Hematopoietic multipotent progenitor cell treated with erythropoietin and hydrocortisone succinate and interleukin-3 and kit ligand, for 4 days (in vitro differentiated cells): ENCODE measurements around the gene NR1H3.

Source experiments
- DNase-seq: peaks from one replicate; pipeline ENCODE4 v3.0.0-alpha.2; 2015

Gene NR1H3

DNA sequence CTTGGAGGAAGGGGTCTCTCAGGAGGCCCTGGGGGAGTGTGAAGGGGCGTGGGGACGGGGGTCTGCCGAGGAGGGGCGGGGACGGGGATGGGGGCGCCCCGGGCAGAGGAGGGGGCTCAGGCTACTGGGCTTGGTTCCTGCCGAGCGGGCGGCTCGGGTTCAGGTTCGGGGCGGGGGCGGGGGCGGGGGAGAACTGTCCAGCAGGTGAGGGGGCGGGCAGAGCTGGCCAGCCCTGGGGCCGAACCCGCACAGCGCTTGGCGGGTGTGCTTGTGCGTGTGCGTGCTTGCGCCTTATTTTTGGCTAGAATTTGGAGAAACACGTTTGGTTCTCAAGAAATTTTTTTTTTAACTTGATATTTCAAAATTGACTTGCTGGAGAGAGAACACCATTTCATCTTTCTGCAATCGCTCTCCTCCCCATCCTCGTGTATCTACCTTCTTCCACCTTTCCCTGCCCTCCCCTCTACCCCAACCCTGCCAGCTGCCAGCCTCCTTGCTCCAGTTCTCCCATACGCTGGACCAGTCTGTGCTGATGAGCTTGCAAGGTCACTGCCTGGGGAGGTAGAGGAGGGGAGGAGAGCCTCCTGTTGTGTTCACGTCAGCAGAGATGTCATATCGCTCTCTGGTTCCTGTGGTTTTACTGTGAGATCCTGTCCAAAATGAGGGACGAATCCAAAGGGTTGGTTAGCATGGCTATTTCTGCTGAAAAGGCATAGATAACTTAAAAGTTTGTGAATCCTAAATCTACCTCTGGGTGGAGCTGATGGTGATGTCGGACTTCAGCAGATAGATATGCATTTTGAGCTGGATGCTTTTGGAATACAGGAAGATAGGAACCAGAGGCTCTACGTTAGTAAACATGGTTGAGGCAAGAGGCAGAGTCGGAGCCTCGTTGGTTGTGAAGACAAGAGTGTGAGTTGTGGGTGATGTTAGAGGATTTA, 12.8 kb downstream of the NR1H3 start:
- DNase-seq, result peak; percentile 76

DNA sequence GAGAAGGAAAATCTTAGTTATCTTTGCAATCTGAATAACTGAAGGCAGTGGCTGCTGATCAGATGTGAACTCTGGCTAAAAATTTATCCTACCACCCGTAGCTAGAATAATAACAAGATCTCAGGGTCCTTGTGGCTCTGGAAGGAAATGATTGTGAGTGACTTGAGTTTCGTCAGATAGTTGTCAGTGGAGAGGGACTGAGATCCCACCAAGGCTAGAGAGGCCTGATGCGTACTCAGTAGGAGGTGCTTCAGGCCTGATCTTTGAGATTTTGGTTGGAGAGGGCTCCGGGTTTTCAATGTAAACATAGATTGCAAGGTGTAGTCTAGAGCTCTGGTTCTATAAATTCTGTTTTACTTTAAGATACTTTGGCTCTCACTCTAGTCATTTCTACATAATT, 13.5 kb downstream of the NR1H3 start:
- DNase-seq, result peak; percentile 55

DNA sequence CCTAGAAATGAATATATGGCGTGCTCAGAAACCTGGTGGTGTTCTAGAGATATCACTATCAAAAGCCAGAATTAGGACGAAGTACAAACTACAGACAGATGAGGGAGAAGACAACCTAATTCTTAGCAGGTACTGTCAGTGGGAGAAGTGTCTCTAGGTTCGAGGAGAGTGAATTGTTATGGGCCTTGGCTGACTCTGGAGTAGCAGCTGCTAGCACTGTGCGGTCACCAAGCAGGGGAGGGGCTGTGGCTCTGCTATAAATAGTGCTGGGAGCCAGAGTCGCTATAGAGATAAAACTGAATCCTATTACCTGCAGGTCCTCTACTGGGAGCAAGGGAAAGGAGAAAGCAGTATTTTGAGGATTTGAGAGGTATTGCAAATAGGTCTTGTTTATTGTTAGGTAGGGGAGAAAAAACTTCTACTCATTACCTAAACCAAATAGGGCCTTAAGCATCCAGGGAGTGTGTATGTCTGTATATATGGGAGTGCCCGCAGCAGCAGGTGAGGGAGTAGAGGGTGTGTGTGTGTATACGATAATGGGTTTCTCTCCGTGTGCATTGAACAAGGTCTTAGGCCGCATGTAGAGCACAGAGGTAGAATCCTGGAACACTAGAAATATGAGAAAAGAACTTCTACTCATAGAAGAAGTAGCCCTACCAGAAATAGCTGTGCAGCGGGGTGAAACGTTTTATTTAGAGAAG, 14.3 kb downstream of the NR1H3 start:
- DNase-seq, result peak; percentile 70

DNA sequence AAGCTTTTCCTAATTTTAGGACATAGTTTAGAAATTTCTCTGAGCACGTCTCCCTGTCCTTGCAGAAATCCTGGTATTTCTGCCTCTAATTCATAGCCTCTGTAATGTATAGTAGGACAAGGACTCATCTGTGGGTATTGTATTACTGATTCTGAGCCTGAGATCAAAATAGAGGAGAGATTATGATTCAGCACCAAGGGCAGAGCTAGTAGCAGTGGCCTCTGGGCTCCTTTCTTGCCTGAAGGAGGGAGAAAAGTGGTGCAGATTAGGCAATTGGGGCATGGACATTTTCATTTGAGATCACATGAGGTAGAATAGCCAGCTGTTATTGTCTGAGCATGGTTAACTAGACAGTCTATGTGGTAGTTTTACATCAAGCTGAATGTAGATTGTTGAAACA, 14.9 kb downstream of the NR1H3 start:
- DNase-seq, result peak; percentile 67

DNA sequence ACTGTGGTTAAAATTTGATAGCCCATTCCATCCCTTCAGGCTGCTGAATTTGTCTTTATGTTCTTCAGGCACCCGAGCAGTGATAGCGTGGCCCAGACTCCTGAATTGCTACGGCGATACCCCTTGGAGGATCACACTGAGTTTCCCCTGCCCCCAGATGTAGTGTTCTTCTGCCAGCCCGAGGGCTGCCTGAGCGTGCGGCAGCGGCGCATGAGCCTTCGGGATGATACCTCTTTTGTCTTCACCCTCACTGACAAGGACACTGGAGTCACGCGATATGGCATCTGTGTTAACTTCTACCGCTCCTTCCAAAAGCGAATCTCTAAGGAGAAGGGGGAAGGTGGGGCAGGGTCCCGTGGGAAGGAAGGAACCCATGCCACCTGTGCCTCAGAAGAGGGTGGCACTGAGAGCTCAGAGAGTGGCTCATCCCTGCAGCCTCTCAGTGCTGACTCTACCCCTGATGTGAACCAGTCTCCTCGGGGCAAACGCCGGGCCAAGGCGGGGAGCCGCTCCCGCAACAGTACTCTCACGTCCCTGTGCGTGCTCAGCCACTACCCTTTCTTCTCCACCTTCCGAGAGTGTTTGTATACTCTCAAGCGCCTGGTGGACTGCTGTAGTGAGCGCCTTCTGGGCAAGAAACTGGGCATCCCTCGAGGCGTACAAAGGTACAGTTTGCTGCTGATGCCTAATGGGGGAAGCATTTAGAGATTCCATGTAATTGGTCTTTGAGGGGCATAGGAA, 16.9 kb downstream of the NR1H3 start:
- no peak for DNase-seq

DNA sequence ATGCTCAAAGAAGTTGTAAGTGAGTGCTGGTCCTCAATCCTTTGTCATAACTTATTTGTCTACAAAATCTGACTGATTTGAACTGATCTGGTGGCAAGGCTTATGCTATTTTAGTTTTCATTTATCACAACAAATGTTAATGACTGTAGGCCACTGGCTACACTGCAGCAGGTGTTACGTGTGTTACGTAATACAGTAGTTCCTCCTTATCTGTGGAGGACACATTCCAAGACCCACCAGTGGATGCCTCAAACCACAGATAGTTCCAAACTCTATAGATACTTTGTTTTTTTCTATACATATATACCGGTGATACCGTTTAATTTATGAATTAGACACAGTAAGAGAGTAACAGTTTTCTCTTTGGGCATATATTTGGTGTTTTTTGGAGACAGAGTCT, 19.1 kb downstream of the NR1H3 start:
- DNase-seq, result peak; percentile 60

DNA sequence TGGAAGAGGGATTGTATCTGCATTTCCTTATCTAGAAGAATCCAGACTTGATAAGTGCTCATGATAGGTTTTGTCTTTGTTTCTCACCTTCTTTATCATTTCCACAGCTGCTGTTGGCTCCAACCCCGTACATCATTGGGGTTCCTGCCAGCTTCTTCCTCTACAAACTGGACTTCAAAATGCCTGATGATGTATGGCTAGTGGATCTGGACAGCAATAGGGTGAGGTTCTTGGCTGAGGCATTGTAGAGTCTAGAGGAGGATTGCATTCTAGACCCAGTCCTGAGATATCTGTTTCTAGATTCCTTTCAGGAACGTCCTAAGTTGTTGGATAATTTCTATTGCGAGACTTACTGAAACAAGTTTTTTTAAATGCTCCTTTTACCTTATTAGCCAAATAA, 20.3 kb downstream of the NR1H3 start:
- peak; percentile 20 for DNase-seq

GRCh38 chr11:47278769-47279168, 21.0 kb downstream of the NR1H3 start:
- no peak for DNase-seq

GRCh38 chr11:47280099-47280498, 22.3 kb downstream of the NR1H3 start:
- DNase-seq, result no peak

GRCh38 chr11:47280860-47281259, 23.1 kb downstream of the NR1H3 start:
- DNase-seq, result no peak

DNA sequence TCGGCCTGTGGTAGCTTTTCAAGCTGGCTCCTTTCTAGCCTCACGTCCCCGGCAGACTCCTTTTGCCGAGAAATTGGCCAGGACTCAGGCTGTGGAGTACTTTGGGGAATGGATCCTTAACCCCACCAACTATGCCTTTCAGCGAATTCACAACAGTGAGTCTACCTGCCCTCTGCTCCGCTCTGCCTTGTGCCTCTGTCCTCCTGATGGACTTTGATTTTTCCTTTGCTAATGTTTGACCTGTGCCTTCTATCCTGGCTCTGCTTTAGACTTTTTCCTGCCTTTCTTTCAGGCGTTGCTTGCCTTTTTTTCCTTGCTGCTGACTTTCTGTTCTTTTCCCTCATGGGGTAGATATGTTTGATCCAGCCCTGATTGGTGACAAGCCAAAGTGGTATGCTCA, 24.7 kb downstream of the NR1H3 start:
- DNase-seq, result no peak

GRCh38 chr11:47284151-47284550, 26.4 kb downstream of the NR1H3 start:
- DNase-seq, result no peak

GRCh38 chr11:47285969-47286770, 28.4 kb downstream of the NR1H3 start:
- DNase-seq, result no peak

GRCh38 chr11:47288066-47288465, 30.3 kb downstream of the NR1H3 start:
- DNase-seq, result no peak

DNA sequence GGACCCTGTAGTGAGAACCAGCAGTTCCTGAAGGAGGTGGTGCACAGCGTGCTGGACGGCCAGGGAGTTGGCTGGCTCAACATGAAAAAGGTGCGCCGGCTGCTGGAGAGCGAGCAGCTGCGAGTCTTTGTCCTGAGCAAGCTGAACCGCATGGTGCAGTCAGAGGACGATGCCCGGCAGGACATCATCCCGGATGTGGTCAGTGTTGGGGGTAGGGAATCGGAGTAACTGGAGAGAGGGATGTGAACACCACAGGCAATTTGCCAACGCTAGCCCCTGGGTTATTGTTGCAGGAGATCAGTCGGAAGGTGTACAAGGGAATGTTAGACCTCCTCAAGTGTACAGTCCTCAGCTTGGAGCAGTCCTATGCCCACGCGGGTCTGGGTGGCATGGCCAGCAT, 32.1 kb downstream of the NR1H3 start:
- DNase-seq, result no peak

DNA sequence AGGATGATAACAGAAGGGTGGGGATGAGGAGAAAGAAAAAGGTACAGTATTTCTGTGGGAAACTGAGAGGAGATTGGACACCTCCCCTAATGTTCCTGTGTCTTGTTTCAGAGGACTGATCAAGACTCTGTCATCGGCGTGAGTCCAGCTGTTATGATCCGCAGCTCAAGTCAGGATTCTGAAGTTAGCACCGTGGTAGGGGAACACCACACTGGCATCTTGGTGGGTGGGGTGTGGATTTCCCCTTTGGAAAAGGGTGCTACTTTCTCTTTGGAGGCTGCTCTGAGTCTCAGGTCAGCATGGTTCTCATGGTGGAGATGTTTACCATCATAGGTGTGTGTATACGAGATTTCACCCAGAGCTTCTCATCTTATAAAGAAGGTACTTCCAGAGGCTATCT, 37.6 kb downstream of the NR1H3 start:
- DNase-seq, result no peak

- no peak for DNase-seq
Measured at GRCh38 chr11:47296045-47296444, 38.2 kb downstream of the NR1H3 start.

GRCh38 chr11:47299078-47299477, 41.3 kb downstream of the NR1H3 start:
- no peak for DNase-seq

DNA sequence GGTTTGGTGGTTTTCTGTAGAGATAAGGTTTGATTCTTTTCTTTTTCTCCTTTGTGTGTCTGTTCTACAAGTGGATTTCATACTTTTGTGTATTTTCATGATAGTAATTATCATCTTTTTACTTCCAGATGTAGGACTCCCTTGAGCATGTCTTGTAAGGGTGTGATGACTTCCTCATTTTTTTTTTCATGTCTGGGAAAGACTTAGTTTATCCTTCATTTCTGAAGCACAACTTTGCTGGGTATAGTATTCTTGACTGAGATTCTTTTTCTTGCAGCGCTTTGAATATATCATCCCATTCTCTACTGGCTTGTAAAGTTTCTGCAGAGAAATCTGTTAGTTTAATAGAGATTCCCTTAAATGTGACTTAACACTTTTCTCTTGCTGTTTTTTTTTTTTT, 45.1 kb downstream of the NR1H3 start:
- no peak for DNase-seq

DNA sequence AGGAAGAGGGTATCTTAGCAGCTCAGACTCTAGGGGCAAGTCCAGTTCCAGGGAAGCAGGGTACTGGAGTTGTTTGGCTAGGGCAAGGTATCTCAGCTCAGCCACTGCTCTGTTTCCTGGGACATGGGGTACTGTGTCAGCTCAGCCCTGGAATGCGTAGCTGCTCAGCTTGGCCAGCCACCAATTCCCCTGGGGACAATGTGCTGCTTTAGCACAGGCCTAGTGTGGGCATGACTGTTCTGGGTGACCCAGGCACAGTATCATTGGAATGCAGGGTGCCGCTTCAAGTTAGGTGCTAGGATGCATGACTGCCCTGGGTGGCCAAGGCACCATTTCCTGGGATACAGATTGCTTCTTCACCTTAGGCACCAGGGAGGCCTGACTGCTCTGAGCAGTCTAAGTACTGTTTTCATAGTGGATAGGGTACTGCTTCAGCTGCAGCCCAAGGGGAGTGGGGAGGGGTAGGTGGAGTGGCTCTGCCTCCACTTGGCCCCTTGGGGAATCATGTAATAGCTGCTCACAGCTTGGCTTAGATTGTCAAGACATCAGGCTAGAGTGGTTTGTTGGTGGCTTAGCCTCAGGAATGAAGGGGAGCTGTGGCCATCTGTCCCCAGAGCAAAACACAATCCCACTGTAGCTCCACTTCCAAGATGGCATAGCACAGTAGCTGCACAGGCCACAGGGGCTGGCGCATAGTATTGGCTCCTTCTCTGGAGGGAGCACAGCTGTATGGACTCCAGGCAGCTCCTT, 48.1 kb downstream of the NR1H3 start:
- no peak for DNase-seq

GRCh38 chr11:47306484-47306844, 48.7 kb downstream of the NR1H3 start:
- DNase-seq, result no peak
